Gastrocnemius medialis (tissue), 4 donors: Measurements from ENCODE around the gene ZNF770. TPM values are rescaled to one million over a fixed set of nuclear protein-coding genes. Genes with fewer than 3 reads are reported as not detected.

Experiments
- ATAC-seq, 2 donors: fragments of 150-250 bp; one replicate each; pipeline ENCODE4 v1.9.1; 2016
- DNase-seq, 2 donors: peaks; one replicate each; pipeline ENCODE4 v3.0.0-alpha.2; 2019
- H3K27ac ChIP-seq, 4 donors: fragments of 200-600 bp; sonication (generic); 1 replicate in 1 of 4; 2 replicates in 3 of 4; pipeline ENCODE4 v1.5.1; 2016 to 2018; ENCODE audit warnings: mild to moderate bottlenecking in 2 of 4, moderate library complexity in 1 of 4
- H3K27me3 ChIP-seq, 3 donors: fragments of 200-600 bp; sonication (generic) in 2 of 3; 1 replicate in 1 of 3; 2 replicates in 2 of 3; pipeline versions ENCODE4 v1.5.1 to v1.6.0; 2016 to 2019; ENCODE audit warnings: mild to moderate bottlenecking in 1 of 3, moderate library complexity in 1 of 3
- H3K36me3 ChIP-seq, 2 donors: fragments of 200-600 bp; sonication (generic) in 1 of 2; one replicate each; pipeline ENCODE4 v1.5.1; 2017 to 2018
- H3K4me1 ChIP-seq, 2 donors: fragments of 200-600 bp; sonication (generic) in 1 of 2; one replicate each; pipeline ENCODE4 v1.5.1; 2016 to 2017; ENCODE audit warnings: mild to moderate bottlenecking in 2 of 2
- H3K4me3 ChIP-seq, 4 donors: fragments of 200-600 bp; sonication (generic) in 3 of 4; 1 replicate in 1 of 4; 2 replicates in 3 of 4; pipeline ENCODE4 v1.5.1; 2016 to 2019; ENCODE audit warnings: mild to moderate bottlenecking in 2 of 4
- H3K9me3 ChIP-seq, 3 donors: fragments of 200-600 bp; sonication (generic) in 2 of 3; 1 replicate in 1 of 3; 2 replicates in 2 of 3; pipeline ENCODE4 v1.5.1; 2016 to 2019
- CTCF ChIP-seq, 5 experiments: fragments of 450-650 bp in 3 of 5; fragments of 200-600 bp in 2 of 5; sonication (generic) in 2 of 5; IDR thresholded peaks in 4 of 5; conservative IDR thresholded peaks in 1 of 5; 1 replicate in 4 of 5; 2 replicates in 1 of 5; pipeline ENCODE4 v1.5.1; 2016 to 2019; ENCODE audit warnings: antibody characterized with exemption in 5 of 5, mild to moderate bottlenecking in 3 of 5, moderate library complexity in 3 of 5
- POLR2A ChIP-seq, 2 donors: fragments of 450-650 bp; IDR thresholded peaks; one replicate each; pipeline ENCODE4 v1.6.1; 2017; ENCODE audit warnings: antibody characterized with exemption in 2 of 2, mild to moderate bottlenecking in 2 of 2, moderate library complexity in 2 of 2
- in situ Hi-C, 4 donors: fragments of 200-750 bp; cut with MboI; loops; one replicate each; pipeline versions ENCODE4 v1.15.0 to v1.8.0; 2017; ENCODE audit warnings: low sequenced_read_pairs in 4 of 4
- intact Hi-C: fragments of 100-400 bp; cut with DNase I; formaldehyde crosslinking; loops from one replicate; pipeline ENCODE4 v1.15.1; 2023; ENCODE audit warnings: low total_unique reads
- total RNA-seq, 4 donors: library from RNA; depleted of rRNA; stranded (reverse); fragments of >200 nt; gene quantifications; one replicate each; pipeline versions ENCODE4 v1.1.0 to v1.2.3, GENCODE V29; 2016

The ZNF770 gene
- total RNA-seq, 4 donors from 2014 or later = 33.2 to 55.2 (median 49.0) TPM

- H3K4me1 ChIP-seq = peaks cover 0 to 3% of the 10 kb centered on the region in 2 donors
- no peaks in the 10 kb centered on the region for H3K9me3 ChIP-seq
- in situ Hi-C loops = loop anchor here in 2 of 4 donors (25.0 kb wide), 3 partner anchors 632 to 782 kb away; partner anchors contain the start of genes EMC4 (in 1 of the 2), KATNBL1 (in 1 of the 2) and LPCAT4 (in 1 of the 2)
- no peaks in the 10 kb centered on the region for H3K36me3 ChIP-seq
- DNase-seq (no peak), ATAC-seq (no peak)
- no peak overlapping the region for H3K27ac ChIP-seq
- no peak for TF ChIP-seq CTCF (IDR thresholded peaks at IDR 0.05 in 4 of 5, conservative IDR thresholded peaks at IDR 0.05 in 1 of 5)
- TF ChIP-seq POLR2A (IDR thresholded peaks at IDR 0.05) = no peak
- intact Hi-C loops = no loop called here
- H3K27me3 ChIP-seq = peaks cover 0 to 7% (median 0%) of the 10 kb centered on the region in 3 donors
- no peak overlapping the region for H3K4me3 ChIP-seq
Measured at GRCh38 chr15:34993877-34994276, 5.8 kb upstream of the ZNF770 start.

GRCh38 chr15:34993412-34993811 lies 5.3 kb upstream of the ZNF770 start:
- no peak overlapping the region for H3K4me3 ChIP-seq
- intact Hi-C loops (no loop called here), in situ Hi-C loops (loop anchor here in 2 of 4 donors (25.0 kb wide), 3 partner anchors 631 to 781 kb away; partner anchors contain the start of genes EMC4 (in 1 of the 2), KATNBL1 (in 1 of the 2) and LPCAT4 (in 1 of the 2))
- H3K9me3 ChIP-seq = no peaks in the 10 kb centered on the region
- no peak for DNase-seq
- TF ChIP-seq POLR2A (IDR thresholded peaks at IDR 0.05) (no peak), CTCF (IDR thresholded peaks at IDR 0.05 in 4 of 5, conservative IDR thresholded peaks at IDR 0.05 in 1 of 5) (no peak)
- H3K4me1 ChIP-seq = peaks cover 0 to 5% of the 10 kb centered on the region in 2 donors
- H3K36me3 ChIP-seq = no peaks in the 10 kb centered on the region
- no peak overlapping the region for H3K27ac ChIP-seq
- no peak for ATAC-seq
- peaks cover 0 to 7% (median 0%) of the 10 kb centered on the region in 3 donors for H3K27me3 ChIP-seq

GRCh38 chr15:34987609-34988026 lies 469 bp downstream of the ZNF770 start:
- Histone ChIP-seq H3K4me1 (peaks cover 27 to 35% of the 10 kb centered on the region in 2 donors), H3K9me3 (no peaks in the 10 kb centered on the region), H3K4me3 (peak overlapping the region; percentile 69 to 96 (median 86)), H3K36me3 (peaks cover 0 to 6% of the 10 kb centered on the region in 2 donors), H3K27ac (peak overlapping the region; percentile 92 to 97 (median 94)), H3K27me3 (no peaks in the 10 kb centered on the region)
- intact Hi-C loops = loop anchor here (1.0 to 10.0 kb wide), 5 partner anchors 18 to 1593 kb away; partner anchors contain the start of genes AQR, EMC4, EMC7 and PGBD4
- DNase-seq (peak in 1 of 2 donors; percentile 24), ATAC-seq (peak; percentile 54 to 63)
- in situ Hi-C loops = loop anchor here in 2 of 4 donors (25.0 kb wide), 3 partner anchors 625 to 775 kb away; partner anchors contain the start of genes EMC4 (in 1 of the 2), KATNBL1 (in 1 of the 2) and LPCAT4 (in 1 of the 2)
- no peak for TF ChIP-seq POLR2A (IDR thresholded peaks at IDR 0.05)
- no peak for TF ChIP-seq CTCF (IDR thresholded peaks at IDR 0.05 in 4 of 5, conservative IDR thresholded peaks at IDR 0.05 in 1 of 5)

- intact Hi-C loops (loop anchor here (5.0 to 10.0 kb wide), 3 partner anchors 760 to 1592 kb away; partner anchors contain the start of genes EMC4, EMC7 and PGBD4), in situ Hi-C loops (loop anchor here in 2 of 4 donors (25.0 kb wide), 3 partner anchors 625 to 775 kb away; partner anchors contain the start of genes EMC4 (in 1 of the 2), KATNBL1 (in 1 of the 2) and LPCAT4 (in 1 of the 2))
- H3K4me1 ChIP-seq = peaks cover 27 to 35% of the 10 kb centered on the region in 2 donors
- TF ChIP-seq CTCF (IDR thresholded peaks at IDR 0.05 in 4 of 5, conservative IDR thresholded peaks at IDR 0.05 in 1 of 5) (no peak), POLR2A (IDR thresholded peaks at IDR 0.05) (peak in 1 of 2 donors; percentile 17)
- peak overlapping the region; percentile 92 to 97 (median 94) for H3K27ac ChIP-seq
- peak in 1 of 2 donors; percentile 25 for ATAC-seq
- peaks cover 0 to 11% of the 10 kb centered on the region in 2 donors for H3K36me3 ChIP-seq
- peak overlapping the region; percentile 69 to 96 (median 86) for H3K4me3 ChIP-seq
- H3K9me3 ChIP-seq = no peaks in the 10 kb centered on the region
- H3K27me3 ChIP-seq = no peaks in the 10 kb centered on the region
- no peak for DNase-seq
Measured at GRCh38 chr15:34986771-34987480, 1.2 kb downstream of the ZNF770 start.
